Measurements from ENCODE around the gene KLF5. TPM values are rescaled to one million over a fixed set of nuclear protein-coding genes. Genes with fewer than 3 reads are reported as not detected.

The KLF5 gene
- 0.73 and 1.6 TPM in 2 replicates for total RNA-seq

GRCh38 chr13:73058736-73059459 lies at the start of gene KLF5:
KLF5 (plus strand) TSS chr13:73059005; CDS start chr13:73059328, 323 bp downstream.

Small RNA genes lying within 50 kb of the gene (small RNA-seq; reads per million reads assigned to genes)
- not detected for gene RNU6-66P

Data from subcutaneous preadipocyte (primary cell).